ENCODE data around the gene NUP37.
"Not testable (repeated sequence)": the region's sequence is repeated elsewhere in the genome, so short reads cannot be mapped to it uniquely, and the experiment has no call there.

GRCh38 chr12:102137619-102138018 is 17.7 kb upstream of the NUP37 start:
- not testable (repeated sequence) for TF ChIP-seq POLR2AphosphoS5 (IDR thresholded peaks at IDR 0.05; ENCODE audit: borderline replicate concordance, low read depth, low read length); EZH2 (IDR thresholded peaks at IDR 0.05); FOXP2 (optimal IDR thresholded peaks at IDR 0.05; ENCODE audit: control extremely low read depth, extremely low read length, insufficient read depth)

All from SK-N-MC (cell line).